Central memory CD4-positive, alpha-beta T cell (primary cell): ENCODE results near the gene NKAPD1.
"Not testable (repeated sequence)": the region's sequence is repeated elsewhere in the genome, so short reads cannot be mapped to it uniquely, and the experiment has no call there.

Source experiments
- DNase-seq: peaks from one replicate; pipeline ENCODE4 v3.0.0; 2022

Gene NKAPD1

GRCh38 chr11:112087212-112087611 is 13.1 kb downstream of the NKAPD1 start:
- DNase-seq, result no peak

DNA sequence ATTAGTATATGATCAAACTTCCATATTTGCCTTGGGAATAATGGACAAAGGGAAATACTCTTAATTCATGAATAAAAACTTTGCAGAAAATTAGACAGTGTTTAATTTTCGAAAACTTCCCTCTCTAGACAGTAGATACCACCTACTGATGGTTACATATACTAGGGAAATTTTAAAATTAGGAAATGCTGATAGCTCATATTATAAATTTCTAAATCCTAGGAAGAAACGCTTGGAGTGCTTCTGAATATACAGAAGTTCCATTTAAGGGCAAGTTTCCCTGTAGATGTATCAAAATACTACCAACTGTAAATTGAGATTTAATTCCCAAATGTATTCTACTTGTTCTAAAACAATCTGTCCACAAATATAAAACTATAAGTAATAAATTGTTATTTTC is 21.2 kb downstream of the NKAPD1 start:
- not testable (repeated sequence) for DNase-seq

DNA sequence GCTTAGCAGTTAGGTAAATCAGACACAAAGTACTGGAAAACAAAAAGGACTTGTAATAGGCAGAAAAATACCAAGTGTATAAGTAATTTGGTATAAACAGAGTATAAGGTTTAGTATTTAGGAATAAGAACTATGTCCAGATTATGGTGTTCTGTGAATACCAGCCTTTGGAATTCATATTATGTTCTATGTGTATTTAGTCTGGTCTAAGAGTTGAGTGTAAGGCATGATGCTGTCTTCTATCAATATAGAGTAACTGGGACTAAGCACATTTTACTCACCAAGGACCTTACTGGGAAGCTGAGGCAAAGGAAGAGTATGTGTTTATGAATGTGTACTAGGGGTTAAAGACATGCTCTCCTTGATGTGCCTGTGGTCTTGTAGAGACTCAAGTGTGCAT is 22.1 kb downstream of the NKAPD1 start:
- DNase-seq, result no peak

DNA sequence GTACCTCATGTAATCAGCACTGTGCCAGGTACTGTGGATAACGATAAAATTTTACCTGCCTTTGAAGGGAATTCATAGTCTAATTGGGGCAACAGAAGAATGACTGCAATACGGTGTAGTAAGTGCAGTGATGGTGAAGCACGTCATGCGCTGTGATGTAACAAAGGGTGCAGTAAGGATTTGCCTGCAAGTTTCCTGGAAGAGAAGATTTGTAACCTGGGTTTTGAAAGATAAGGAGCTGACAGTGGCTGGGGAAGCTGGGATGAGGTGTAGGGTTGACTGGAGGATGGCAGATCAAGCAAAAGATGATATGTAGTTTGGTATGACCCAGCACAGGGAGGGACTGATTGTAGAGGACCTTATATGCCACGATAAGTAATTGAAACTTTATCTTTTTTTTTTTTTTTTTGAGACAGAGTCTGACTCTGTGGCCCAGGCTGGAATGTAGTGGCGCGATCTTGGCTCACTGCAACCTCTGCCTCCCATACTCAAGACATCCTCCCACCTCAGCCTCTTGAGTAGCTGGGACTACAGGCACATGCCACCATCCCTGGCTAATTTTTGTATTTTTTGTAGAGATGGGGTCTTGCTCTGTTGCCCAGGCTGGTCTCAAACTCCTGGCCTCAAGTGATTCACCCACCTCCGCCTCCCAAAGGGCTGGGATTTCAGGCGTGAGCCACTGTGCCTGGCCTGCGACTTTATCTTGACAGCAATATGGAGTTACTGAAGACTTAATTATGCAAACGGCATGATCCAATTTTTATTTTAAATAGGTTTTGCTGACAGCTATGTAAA is 23.8 kb downstream of the NKAPD1 start:
- no peak for DNase-seq

DNA sequence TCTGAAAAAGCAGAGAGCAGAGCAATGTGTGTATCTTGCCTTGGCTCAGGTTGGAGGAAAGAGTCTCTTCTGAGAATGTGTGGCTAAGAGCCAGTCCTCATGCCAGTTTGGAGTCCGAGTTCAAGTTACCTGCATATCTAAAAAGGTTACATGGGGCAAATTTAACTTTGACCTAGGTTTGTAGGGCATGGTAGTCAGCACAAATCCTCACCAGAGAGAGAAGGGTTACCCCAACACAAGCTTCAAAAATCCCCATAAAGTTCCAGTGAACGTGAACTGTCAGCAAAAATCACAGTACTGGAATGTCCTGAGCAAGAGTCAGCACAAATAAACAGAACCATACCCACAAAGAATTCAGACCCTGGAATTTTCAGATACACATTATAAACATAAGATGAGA is 26.4 kb downstream of the NKAPD1 start:
- no peak for DNase-seq

DNA sequence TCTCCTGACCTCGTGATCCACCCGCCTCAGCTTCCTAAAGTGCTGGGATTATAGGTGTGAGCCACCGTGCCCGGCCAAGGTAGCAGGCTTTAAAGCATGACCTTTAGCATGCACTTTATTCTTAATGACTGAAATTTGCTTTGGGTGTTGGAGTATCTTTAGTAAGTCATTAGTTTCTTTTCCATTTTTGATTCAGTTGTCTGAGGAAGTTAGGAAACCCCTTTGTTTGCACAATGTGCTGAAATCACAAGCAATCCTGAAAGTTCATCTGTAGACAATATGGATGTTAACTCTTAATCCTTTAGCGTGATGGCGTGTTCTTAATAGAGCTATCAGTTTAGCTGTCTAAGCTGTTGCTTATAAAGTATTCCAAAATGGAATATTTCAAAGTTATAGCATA is 29.3 kb downstream of the NKAPD1 start:
- no peak for DNase-seq

DNA sequence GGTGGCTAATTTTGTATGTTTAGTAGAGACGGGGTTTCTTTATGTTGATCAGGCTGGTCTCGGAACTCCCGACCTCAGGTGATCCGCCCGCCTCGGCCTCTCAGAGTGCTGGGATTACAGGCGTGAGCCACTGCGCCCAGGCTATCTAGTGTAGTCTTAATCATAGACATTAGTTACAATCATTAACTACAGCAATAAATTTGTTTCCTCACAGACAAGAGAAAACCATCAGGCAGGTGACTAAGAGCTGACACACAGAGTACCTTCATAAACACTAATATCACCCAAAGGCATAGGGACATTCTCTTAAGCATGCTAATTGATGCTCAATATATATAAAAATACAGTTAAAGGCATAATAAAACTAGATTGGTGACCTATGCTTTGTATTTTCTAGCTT is 32.0 kb downstream of the NKAPD1 start:
- DNase-seq, result no peak

DNA sequence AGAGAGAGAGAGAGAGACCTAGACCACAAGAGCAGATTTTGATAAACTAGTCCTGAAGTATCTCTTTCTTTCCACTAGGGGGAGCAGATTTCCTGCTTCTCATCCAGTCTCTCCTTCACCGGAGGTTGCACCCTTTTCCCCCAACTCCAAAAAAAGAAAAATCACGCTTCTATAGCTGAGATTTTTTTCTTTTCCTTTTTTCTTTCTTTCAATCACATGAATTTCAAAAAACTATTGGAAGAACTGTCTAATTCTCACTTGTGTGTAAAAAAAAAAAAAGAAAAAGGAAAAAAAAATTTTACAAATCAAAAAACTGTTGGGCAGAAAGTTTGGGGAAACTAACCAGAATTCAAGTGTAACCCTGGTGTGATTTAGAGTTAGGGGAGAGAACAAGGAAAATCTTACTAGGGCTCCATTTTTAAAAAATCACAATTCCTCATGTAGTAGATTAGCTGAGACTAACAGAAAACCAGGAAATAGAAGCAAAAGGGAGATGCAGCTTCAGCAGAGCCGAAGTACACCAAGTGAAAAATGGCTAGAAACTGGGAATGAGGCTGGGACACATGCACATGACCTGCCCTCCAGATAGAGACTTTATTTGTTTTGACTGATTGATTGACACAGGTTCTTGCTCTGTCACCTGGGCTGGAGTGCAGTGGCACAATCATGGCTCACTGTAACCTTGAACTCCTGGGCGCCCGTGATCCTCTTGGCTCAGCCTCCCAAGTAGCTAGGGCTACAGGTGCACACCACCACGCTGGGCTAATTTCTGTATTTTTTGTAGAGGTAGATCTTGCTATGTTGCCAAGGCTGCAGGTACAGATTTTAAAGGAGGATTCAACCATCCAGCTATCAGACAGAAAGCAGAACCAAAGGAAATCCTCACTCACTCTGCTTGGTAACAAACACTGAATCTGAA is 39.7 kb downstream of the NKAPD1 start:
- DNase-seq, result peak; percentile 35

DNA sequence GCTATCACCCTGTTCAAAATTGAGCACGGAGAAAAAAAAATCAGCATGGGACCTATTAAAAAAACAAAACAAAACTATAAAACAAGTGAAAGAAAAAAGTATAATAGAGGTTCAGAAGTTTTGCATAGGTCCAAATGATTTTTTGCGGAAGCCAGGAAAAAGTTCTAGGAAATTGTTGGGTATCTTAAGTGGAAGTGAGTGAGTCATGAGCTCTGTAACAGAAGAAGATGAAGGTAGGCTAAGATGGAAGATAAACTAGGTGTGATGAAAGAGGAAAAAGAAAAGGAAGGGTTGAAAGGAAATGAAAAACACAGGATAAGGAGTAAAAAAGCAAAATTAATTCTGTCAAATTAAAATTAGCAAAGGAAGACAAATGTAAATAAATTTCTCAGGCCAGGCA is 40.4 kb downstream of the NKAPD1 start:
- DNase-seq, result no peak

- DNase-seq, result no peak
Observed at GRCh38 chr11:112115386-112115785, 41.3 kb downstream of the NKAPD1 start.

DNA sequence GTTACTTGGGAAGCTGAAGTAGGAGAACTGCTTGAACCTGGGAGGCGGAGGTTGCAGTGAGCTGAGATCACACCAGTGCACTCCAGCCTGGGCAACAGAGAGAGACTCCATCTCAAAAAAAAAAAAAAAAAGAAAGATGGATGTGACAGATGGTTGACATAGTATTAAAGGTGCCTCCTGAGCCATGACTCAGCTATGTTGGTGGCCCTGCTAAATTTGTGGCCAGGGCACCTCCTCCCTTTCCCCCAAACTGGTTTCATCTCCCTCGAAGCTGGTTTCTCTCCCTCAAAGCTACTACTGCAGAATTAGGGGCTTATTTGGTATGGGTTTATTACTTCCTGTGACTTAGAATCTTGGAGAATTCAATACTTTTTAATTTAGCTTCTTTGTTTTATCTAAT is 44.1 kb downstream of the NKAPD1 start:
- DNase-seq, result no peak

DNA sequence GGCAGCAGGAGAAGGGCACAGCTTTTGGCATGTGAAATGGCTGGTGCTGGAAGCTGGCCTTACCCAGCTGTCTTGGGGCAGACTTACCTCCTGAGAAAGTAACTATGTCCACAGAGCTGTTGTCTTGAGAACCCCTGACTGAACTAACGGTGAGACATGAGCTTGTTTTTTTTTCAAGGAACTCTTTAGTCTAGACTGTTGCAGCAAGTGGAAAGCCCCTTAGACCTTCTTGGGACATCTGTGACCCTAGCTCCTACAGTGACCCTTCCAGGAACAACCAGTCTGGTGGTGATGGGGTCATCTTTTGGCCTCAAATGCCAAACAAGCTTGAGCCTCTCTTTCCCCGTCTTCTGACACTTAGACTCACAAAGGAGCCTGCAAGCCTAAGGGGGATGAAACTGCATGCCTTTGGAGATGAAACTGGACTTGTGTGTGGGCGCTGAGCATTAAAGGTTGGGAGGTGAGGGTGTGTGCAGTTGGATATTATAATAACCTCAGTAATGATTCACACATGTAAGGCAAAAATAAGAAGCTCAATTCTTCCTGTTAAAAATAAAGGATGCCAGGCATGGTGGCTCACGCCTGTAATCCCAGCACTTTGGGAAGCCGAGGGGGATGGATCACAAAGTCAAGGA is 48.0 kb downstream of the NKAPD1 start:
- no peak for DNase-seq

GRCh38 chr11:112123129-112123528 is 49.0 kb downstream of the NKAPD1 start:
- no peak for DNase-seq

GRCh38 chr11:112127056-112127455 is 53.0 kb downstream of the NKAPD1 start:
- no peak for DNase-seq

DNA sequence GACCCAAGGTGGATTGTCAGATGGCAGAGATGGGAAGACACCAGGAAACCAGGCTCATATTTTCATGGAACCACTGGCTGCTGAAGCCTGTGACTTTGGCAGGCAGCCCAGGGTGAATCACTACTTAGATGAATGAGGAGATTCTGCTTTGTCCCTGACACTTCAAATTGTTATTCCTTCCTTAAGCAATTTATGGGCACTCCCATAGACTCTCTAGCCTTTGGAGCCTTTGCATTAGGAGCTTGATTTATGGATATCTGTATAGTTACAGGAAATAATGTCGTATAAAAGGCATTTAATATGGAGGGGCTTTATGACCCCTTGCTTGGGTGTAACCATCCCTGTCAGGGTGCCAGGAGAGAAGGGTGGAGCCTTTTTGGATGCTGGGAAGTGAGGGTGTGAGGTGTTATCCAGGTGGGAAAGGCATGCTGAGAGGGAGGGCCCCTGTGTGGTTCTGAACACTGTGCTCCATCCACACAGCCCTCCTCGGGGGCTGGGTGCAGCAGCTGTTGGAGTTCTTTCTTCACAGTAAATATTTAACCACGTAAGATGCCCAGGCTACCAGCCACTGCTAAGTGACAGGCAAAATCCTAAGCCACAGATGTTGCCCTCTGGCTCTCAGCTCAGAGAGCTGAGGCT is 54.5 kb downstream of the NKAPD1 start:
- no peak for DNase-seq

GRCh38 chr11:112129656-112130055 is 55.6 kb downstream of the NKAPD1 start:
- no peak for DNase-seq

DNA sequence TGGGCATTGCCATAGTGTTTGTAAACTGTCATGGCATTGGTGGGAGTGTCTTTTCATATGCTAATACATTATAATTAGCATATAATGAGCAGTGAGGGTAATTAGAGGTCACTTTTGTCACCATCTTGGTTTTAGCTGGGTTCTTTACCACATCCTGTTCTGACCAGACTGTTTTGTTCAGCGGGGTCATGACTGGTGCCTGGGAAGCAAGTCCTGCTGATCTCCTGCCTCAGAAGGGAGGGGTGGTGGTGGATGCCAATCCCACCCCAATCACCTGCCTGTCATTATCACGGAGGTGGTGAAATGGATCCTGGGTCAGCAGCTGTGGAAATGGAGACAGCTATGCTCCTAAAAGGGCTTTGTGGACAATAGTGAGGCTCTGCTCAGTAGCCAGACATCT is 58.6 kb downstream of the NKAPD1 start:
- no peak for DNase-seq

- no peak for DNase-seq
Observed at GRCh38 chr11:112134473-112134872, 60.4 kb downstream of the NKAPD1 start.
